A549 (cell line): Measurements from ENCODE around the gene CXCL9.

ENCODE experiments used
- CHD2 ChIP-seq: fragments of 150-350 bp; IDR thresholded peaks from 2 replicates; pipeline ENCODE4 v1.6.1; 2014; ENCODE audit warnings: low read length; ENCODE audit not compliant: partially characterized antibody
- CTCF ChIP-seq: fragments of >200 bp; sonication (Bioruptor Twin); formaldehyde crosslinking; IDR thresholded peaks from 3 replicates; pipeline ENCODE4 v1.5.1; 2016
- EHMT2 ChIP-seq: fragments of 200-600 bp; sonication (generic); IDR thresholded peaks from 2 replicates; pipeline ENCODE4 v1.6.1; 2016; ENCODE audit warnings: antibody characterized with exemption, low read depth, mild to moderate bottlenecking, moderate library complexity
- ESRRA ChIP-seq: fragments of 150-350 bp; IDR thresholded peaks from 2 replicates; pipeline ENCODE4 v1.6.1; 2014; ENCODE audit warnings: mild to moderate bottlenecking, low read length, borderline replicate concordance
- MAX ChIP-seq: IDR thresholded peaks from 2 replicates; pipeline ENCODE4 v1.6.1; 2012
- NPAS2 ChIP-seq: fragments of 250-450 bp; sonication (Bioruptor Pico); IDR thresholded peaks from 2 replicates; pipeline ENCODE4 v1.8.0; 2022; ENCODE audit warnings: mild to moderate bottlenecking, moderate library complexity, borderline replicate concordance
- POLR2A ChIP-seq: IDR thresholded peaks from 2 replicates; pipeline ENCODE4 v1.6.1; 2012; ENCODE audit warnings: mild to moderate bottlenecking, low read length
- RAD21 ChIP-seq, 2 experiments: fragments of >200 bp in 1 of 2; sonication (Bioruptor Twin) in 1 of 2; formaldehyde crosslinking in 1 of 2; IDR thresholded peaks in 1 of 2; conservative IDR thresholded peaks in 1 of 2; 2 replicates in 1 of 2; 3 replicates in 1 of 2; pipeline ENCODE4 v1.6.1; 2012 to 2018; ENCODE audit warnings: inconsistent platforms in 1 of 2
- RCOR1 ChIP-seq: fragments of 150-350 bp; IDR thresholded peaks from 2 replicates; pipeline ENCODE4 v1.6.1; 2014; ENCODE audit warnings: antibody characterized with exemption, low read length, low read depth

- no peak for TF ChIP-seq MAX
- TF ChIP-seq CTCF = no peak
- no peak for TF ChIP-seq ESRRA
- TF ChIP-seq CHD2 = no peak
- no peak for TF ChIP-seq POLR2A
- no peak for TF ChIP-seq NPAS2 (CRISPR knock-in tag)
- no peak for TF ChIP-seq EHMT2
- no peak for TF ChIP-seq RCOR1
- TF ChIP-seq RAD21 (conservative IDR thresholded peaks at IDR 0.05 in 1 of 2, IDR thresholded peaks at IDR 0.05 in 1 of 2) = no peak
Measured at GRCh38 chr4:76013540-76013939, 6.2 kb upstream of the CXCL9 start.
